Activated T-cell treated with anti-CD3 and anti-CD28 coated beads, Interleukin-2, amount 50 U/mL, for 24 hours (primary cell): ENCODE measurements around the gene ARHGAP26.
A peak's percentile ranks its signal among the peaks of the same experiment; 100 is the strongest.

Source experiments
- DNase-seq: peaks from one replicate; pipeline ENCODE4 v3.0.0-alpha.2; 2020
- H3K27ac Mint-ChIP-seq: 2 replicates; pipeline ENCODE4 v1.8.0; 2020; ENCODE audit warnings: mild to moderate bottlenecking, mixed read lengths
- H3K27me3 Mint-ChIP-seq: 2 replicates; pipeline ENCODE4 v1.8.0; 2020; ENCODE audit warnings: mixed read lengths
- H3K36me3 Mint-ChIP-seq: 2 replicates; pipeline ENCODE4 v1.8.0; 2020; ENCODE audit warnings: low read depth, mixed read lengths
- H3K4me1 Mint-ChIP-seq: 2 replicates; pipeline ENCODE4 v1.8.0; 2020; ENCODE audit warnings: low read depth, mixed read lengths
- H3K4me3 Mint-ChIP-seq: 2 replicates; pipeline ENCODE4 v1.8.0; 2020; ENCODE audit warnings: mild to moderate bottlenecking, moderate library complexity, mixed read lengths
- H3K9me3 Mint-ChIP-seq: 2 replicates; pipeline ENCODE4 v1.8.0; 2020; ENCODE audit warnings: mixed read lengths

Gene ARHGAP26

DNA sequence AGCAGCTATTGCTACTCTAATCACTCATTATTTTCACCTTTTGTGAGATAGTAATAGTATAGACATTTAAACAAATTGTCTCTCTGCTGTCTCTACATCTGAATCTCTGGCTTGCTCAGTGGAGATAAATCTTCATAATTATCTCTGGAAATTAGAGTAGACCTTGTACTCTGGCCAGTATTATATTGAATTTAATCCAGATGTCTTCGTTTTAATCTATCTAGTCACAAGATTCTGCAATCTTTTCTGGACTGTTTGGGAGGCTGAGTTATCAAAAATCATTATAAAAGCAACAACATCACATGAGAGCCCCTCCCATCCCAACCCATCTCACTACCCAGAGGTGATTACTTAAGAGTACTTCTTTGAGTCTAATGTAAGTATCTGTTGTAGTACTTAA is 19.0 kb downstream of the ARHGAP26 start:
- Mint-ChIP-seq H3K9me3 (no peaks in the 10 kb centered on the region), H3K27ac (no peak overlapping the region), H3K36me3 (peaks cover 2% of the 10 kb centered on the region), H3K27me3 (no peaks in the 10 kb centered on the region), H3K4me3 (no peak overlapping the region), H3K4me1 (peaks cover 37% of the 10 kb centered on the region)
- DNase-seq: no peak

DNA sequence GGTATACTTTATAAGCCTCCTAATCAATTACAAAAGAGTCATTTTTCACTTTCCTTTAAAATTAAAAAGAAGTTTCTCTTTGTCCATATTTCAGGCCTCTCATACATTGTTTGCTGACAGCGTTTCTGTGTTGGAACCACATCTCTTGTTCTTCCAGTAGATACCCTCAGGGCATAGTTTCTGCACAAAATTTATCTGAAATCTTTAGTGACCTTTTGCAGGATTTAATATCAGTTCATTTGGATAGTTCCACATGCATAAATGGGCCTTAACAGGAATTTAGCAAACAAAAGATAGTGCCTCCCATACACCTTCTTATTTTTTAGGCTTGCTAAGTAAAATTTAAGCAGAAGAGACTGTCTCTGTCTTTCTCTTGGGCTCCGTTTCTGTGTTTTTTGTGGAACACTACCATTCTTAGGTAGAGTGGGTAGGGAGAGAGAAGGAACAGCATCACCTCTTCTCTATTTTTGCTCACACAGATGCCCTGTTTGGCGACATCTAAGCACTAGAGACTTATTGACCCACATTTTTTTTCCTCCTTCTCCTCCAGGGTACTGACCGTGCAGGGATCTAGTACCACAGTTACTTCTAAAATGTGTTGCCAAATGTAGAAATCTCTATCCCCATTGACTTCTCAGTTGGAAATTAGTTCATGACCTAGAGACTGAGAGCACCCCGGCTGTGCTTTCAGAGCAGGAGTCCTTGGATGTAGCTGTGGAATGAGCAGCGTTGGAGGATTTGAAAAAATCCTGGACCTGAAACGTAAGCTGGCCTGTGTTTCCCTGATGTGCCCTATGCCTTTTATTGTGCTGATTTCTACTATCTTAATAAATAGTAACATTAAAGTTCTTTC is 22.1 kb downstream of the ARHGAP26 start:
- no peaks in the 10 kb centered on the region for H3K9me3 Mint-ChIP-seq
- no peaks in the 10 kb centered on the region for H3K36me3 Mint-ChIP-seq
- H3K4me1 Mint-ChIP-seq: peaks cover 41% of the 10 kb centered on the region
- no peaks in the 10 kb centered on the region for H3K27me3 Mint-ChIP-seq
- no peak overlapping the region for H3K27ac Mint-ChIP-seq
- DNase-seq: no peak
- no peak overlapping the region for H3K4me3 Mint-ChIP-seq

DNA sequence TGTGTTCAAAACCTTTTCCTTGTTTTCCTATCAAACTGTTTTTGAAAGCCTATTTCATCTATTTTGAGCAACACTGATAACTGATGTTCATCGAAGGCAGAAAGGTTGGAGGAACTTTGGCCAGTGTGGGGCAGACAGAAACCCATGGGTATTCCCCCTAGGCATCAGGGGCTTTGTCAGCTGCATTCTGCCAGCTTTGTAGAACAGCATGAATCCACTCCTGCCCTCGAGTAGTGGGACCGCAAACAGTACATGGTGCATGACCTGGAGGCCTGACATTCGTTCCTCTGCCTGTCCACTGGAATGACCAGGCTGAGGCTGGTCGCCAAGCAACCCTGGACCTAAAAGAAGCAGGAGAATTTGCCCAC is 22.7 kb downstream of the ARHGAP26 start:
- peaks cover 45% of the 10 kb centered on the region for H3K4me1 Mint-ChIP-seq
- no peak for DNase-seq
- H3K27me3 Mint-ChIP-seq: no peaks in the 10 kb centered on the region
- no peak overlapping the region for H3K4me3 Mint-ChIP-seq
- no peaks in the 10 kb centered on the region for H3K36me3 Mint-ChIP-seq
- H3K9me3 Mint-ChIP-seq: no peaks in the 10 kb centered on the region
- H3K27ac Mint-ChIP-seq: no peak overlapping the region

DNA sequence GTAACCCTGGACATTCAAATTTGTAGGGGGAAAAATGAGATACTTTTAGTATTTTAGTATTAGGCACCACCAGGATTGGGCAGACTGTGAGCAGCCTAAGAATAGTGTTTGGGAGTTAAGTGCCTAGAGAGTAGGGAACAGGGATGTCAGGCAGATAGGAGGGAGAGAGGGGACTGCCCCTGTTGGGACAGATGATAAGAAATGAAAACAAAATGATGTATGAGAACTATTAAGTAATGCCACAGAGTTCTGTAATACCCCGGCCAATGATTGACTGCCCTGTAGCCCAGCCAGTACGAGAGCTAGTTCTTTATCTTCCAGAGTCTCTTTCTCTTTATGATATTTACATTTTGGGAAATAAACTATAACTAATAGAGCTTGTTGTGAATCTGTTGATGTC is 24.4 kb downstream of the ARHGAP26 start:
- Mint-ChIP-seq H3K27me3 (no peaks in the 10 kb centered on the region), H3K36me3 (no peaks in the 10 kb centered on the region), H3K27ac (no peak overlapping the region), H3K4me3 (no peak overlapping the region), H3K4me1 (peaks cover 55% of the 10 kb centered on the region), H3K9me3 (no peaks in the 10 kb centered on the region)
- DNase-seq: no peak

DNA sequence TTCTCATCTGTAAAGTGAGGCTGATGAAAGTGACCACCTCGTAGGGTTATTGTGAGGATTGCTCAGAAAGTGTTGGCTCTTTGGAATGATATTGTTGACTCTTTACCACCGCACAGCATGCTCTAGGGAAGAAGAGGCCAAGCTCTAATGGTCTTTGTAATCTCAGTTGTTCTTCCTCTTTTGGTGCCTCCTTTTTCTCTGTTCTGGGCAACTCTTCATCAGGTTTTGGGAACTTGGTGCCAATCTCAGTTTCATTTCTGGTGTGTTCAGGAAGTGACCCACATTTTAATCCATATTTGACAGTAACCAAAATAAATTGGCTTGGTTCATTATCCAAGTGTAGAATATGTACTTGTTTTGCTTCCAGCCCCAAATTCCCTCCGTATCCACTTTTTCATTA is 25.1 kb downstream of the ARHGAP26 start:
- no peaks in the 10 kb centered on the region for H3K36me3 Mint-ChIP-seq
- DNase-seq: no peak
- H3K27me3 Mint-ChIP-seq: no peaks in the 10 kb centered on the region
- no peak overlapping the region for H3K4me3 Mint-ChIP-seq
- no peaks in the 10 kb centered on the region for H3K9me3 Mint-ChIP-seq
- no peak overlapping the region for H3K27ac Mint-ChIP-seq
- peaks cover 61% of the 10 kb centered on the region for H3K4me1 Mint-ChIP-seq

DNA sequence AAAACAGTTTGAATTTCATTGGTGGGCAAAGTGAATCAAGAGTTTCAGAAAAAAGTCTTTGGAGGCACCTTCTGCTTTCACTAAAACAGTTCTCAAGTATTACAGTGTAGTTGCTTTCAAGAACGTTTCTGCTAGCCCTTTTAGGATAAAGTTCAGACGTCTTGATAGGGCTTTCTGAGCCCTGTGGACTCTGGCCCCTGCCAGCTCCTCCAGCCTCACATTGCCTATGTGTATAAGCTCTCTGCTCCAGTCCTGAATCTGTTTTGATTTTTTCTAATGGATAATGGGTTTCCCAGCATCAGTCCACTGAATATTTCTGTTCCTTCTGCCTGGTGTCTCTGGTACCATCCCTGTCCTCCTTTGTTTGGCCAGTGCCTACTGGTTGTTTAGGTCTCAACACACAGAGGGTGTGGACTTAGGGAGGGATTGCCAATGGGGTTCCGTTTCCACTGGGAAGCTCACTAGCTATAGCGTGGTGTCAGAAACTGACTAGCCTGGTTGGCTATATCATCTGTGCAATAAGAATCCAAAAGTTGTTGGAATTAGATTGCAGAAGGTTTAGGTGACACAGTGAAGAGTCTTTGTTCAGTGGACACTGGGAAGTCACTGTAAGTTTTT is 26.4 kb downstream of the ARHGAP26 start:
- Mint-ChIP-seq H3K4me1 (peaks cover 75% of the 10 kb centered on the region), H3K9me3 (no peaks in the 10 kb centered on the region), H3K27me3 (no peaks in the 10 kb centered on the region), H3K36me3 (no peaks in the 10 kb centered on the region), H3K4me3 (no peak overlapping the region), H3K27ac (peak overlapping the region; percentile 4)
- DNase-seq: no peak

DNA sequence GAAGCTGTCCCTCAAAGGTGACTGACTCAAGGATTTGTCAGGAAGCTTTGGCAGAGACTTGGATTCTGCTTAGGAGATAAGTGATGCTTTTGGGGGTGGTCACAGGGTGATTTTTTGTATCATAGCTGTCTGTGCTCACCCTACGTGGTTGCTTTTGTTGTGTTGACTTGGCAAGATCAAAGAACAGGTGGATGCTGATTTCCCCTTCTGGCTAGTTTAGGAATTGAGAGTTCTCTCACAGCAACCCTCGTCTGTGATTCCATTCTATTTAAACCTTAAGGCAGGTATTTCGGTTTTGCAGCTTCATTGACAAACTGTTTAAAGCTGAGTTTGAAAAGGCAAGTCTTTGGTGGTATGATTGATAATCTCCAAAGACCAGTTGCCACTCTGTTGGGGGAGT is 27.2 kb downstream of the ARHGAP26 start:
- no peaks in the 10 kb centered on the region for H3K9me3 Mint-ChIP-seq
- DNase-seq: no peak
- peaks cover 81% of the 10 kb centered on the region for H3K4me1 Mint-ChIP-seq
- no peaks in the 10 kb centered on the region for H3K36me3 Mint-ChIP-seq
- peak overlapping the region; percentile 98 for H3K27ac Mint-ChIP-seq
- H3K4me3 Mint-ChIP-seq: no peak overlapping the region
- no peaks in the 10 kb centered on the region for H3K27me3 Mint-ChIP-seq

DNA sequence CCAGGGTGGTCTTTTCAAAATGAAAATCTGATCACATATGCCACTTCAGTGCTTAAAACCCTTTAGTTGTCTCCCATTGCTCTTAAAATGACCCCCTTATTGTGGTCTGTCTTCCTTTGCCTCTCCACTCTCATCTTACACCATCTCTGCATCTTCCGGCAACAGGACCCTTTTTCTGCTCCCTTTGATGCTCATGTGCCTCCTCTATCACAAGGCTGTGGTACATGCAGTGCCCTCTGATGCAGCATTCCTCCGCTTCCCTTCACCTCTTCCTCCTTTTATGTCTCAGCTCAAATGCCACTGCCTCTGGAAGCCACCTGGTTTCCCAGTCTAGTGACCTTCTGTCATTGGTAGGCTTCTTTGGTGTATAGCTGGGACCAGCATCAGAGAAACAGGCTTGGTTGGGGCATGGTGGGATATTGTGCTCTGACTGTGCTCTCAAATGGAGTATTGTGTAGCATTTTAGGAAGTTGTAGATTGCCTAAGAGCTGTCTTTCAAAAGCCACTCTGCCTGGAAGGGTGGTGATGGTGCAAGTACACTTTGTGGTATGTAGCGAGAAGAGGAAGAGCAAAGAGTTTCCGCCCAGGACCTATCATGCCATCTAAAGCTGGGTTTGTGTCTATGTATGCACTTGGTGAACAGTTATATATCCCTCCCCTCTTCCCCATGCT is 28.1 kb downstream of the ARHGAP26 start:
- no peak for DNase-seq
- Mint-ChIP-seq H3K4me3 (peak overlapping the region; percentile 30), H3K4me1 (peaks cover 82% of the 10 kb centered on the region), H3K27ac (peak overlapping the region; percentile 98), H3K27me3 (no peaks in the 10 kb centered on the region), H3K9me3 (no peaks in the 10 kb centered on the region), H3K36me3 (no peaks in the 10 kb centered on the region)

DNA sequence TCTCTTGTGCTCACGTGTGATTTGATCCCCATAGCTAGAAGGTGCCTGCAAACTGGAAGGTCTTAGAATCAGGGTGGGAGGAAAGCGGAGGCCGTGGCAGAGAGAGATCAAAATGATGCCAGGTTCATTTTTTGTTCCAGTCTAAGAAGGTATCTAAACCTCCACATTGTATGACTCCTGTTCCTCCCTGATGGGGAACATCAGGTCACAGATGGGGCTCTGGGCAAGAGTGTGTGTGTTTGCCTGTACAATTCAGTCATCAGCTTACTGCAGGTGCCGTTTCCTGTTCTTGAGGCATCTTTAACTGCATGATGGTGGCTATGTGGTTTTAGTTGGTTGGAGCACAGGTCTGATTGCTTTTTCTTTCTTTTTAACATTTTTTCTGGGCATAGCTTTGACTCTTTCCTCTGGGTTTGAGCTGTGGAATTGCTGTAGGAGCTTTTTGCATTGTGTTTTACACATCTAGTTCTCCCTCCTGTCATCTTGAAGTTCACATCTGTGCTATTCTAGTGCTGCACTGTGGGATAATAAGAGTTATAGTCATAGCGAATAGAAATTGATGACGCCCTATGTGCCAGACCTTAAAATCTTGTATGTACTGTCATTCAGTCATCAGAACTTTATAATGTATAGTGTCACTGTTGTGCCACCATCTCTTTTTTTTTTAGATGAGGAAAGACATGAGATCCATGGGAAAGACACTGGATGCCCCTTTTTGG is 30.8 kb downstream of the ARHGAP26 start:
- Mint-ChIP-seq H3K36me3 (no peaks in the 10 kb centered on the region), H3K4me1 (peaks cover 73% of the 10 kb centered on the region), H3K4me3 (peak overlapping the region; percentile 77), H3K27me3 (no peaks in the 10 kb centered on the region), H3K27ac (peak overlapping the region; percentile 98), H3K9me3 (no peaks in the 10 kb centered on the region)
- peak; percentile 51 for DNase-seq

DNA sequence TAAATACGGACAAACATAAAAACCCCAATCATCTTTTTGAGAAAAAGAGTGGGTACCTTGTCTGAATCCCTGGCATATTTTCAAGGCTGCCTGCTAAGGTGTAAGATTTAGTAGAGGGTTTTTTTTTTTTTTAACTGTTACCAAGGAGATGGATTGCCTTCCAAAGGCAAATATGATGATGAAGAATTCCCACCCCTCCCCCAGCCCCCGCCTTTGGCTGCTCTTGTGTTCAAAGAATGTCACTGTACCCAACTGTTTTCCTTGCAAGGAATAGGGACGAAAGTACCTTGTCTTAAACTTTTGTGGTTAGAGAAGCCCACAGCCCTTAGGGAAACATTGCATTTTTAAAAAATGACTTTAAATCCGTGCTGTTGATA is 31.3 kb downstream of the ARHGAP26 start:
- Mint-ChIP-seq H3K4me3 (peak overlapping the region; percentile 77), H3K9me3 (no peaks in the 10 kb centered on the region), H3K4me1 (peaks cover 68% of the 10 kb centered on the region), H3K27ac (peak overlapping the region; percentile 98), H3K36me3 (no peaks in the 10 kb centered on the region), H3K27me3 (no peaks in the 10 kb centered on the region)
- no peak for DNase-seq

DNA sequence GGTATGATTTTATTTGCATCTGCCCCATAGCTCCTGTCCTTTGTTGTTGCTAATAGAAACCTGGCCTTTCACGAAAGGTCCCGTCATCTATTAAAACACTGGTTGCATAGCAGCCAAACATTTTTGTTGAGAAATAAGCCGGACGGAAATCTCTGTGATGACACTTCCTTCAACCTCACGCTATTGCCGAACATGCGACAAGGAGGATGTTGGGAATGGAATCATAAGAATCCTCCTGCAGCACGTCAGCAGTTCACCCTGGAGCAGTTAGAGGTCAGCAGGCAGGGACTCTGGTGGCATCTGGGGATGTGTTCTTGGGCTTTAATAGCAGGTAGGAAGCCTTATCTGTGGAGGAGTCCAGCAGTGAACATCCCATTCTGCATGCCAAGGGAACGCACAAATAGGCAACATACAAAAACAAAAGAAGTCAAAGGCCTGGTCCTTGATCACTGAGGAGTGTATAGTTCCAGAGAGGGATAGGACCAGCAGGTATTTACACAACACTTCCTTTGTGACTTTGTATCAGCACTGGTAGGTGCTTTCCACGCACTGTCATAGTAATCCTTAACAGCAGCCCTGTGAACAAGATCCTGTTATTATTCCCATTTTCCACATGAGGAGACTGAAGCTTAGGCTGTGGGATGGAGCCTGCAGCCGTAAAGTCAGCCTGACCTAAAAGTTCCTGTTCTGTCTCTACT is 33.4 kb downstream of the ARHGAP26 start:
- Mint-ChIP-seq H3K36me3 (no peaks in the 10 kb centered on the region), H3K9me3 (no peaks in the 10 kb centered on the region), H3K4me1 (peaks cover 51% of the 10 kb centered on the region), H3K4me3 (no peak overlapping the region), H3K27me3 (no peaks in the 10 kb centered on the region), H3K27ac (no peak overlapping the region)
- DNase-seq: no peak

DNA sequence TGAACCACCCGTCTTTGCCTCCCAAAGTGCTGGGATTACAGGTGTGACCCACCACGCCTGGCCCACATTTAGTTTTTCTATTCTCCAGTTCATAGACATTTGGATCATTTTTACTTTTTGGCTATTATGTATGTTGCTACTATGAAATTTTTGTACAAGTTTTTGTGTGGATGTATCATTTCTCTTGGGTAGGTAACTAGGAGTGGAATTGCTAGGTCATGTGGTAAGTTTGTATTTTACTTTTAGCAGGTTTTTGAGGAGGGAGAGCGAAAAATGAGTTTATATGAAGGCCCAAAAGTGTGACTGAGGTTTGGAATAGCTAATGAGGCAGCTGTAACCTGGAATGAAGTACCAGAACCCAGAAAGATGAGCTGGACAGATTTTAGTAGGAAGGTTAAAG is 35.2 kb downstream of the ARHGAP26 start:
- H3K36me3 Mint-ChIP-seq: no peaks in the 10 kb centered on the region
- H3K4me3 Mint-ChIP-seq: no peak overlapping the region
- DNase-seq: no peak
- no peak overlapping the region for H3K27ac Mint-ChIP-seq
- peaks cover 44% of the 10 kb centered on the region for H3K4me1 Mint-ChIP-seq
- no peaks in the 10 kb centered on the region for H3K27me3 Mint-ChIP-seq
- H3K9me3 Mint-ChIP-seq: no peaks in the 10 kb centered on the region

DNA sequence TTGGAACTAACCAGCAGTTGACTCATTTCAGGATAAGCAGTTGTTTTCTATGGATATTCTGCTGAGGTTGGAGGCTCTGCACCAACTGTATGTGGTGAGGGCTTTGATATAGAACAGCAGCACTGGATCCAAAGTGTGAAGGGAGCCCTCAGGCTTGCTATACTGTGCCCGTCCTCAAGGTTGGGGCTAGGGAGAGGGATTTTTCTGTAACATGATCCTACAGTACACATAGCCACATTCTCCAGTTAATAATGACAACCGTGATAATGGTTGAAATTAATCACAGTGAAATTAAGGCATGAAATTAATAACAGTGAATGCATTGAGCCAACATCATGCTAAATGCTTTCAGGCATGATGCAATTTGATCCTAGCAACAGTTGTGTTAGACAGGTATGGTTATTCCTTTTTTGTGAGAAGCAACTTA is 36.7 kb downstream of the ARHGAP26 start:
- DNase-seq: no peak
- H3K4me3 Mint-ChIP-seq: no peak overlapping the region
- no peaks in the 10 kb centered on the region for H3K9me3 Mint-ChIP-seq
- H3K27ac Mint-ChIP-seq: no peak overlapping the region
- H3K4me1 Mint-ChIP-seq: peaks cover 34% of the 10 kb centered on the region
- H3K27me3 Mint-ChIP-seq: no peaks in the 10 kb centered on the region
- no peaks in the 10 kb centered on the region for H3K36me3 Mint-ChIP-seq

DNA sequence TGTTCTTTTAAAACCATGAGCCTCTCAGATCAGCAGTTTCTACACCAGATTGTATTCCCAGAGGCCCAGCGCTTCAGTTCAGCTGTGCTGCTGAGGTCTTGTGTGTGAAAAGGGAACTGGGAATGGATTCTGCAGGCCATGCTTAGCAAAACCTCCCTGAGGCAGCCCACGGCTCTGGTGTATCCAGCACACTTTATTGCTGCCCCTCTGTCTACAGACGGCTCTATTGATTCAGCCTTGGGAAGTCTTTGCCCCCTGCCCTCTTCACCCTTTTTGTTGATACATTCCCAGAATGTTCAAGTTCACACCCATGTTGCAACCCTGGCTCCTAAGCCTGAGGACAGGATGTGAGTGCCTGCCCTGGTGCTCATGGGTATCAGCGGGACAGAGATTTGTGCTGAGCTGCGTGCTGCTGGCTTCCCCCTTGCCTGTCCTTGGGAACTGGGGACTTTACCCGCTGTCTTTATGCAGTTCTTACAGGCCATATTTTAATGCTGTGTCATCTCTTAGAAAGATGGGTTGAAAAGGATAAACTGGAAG is 37.3 kb downstream of the ARHGAP26 start:
- Mint-ChIP-seq H3K27ac (no peak overlapping the region), H3K27me3 (no peaks in the 10 kb centered on the region), H3K4me3 (no peak overlapping the region), H3K9me3 (no peaks in the 10 kb centered on the region), H3K36me3 (no peaks in the 10 kb centered on the region), H3K4me1 (peaks cover 31% of the 10 kb centered on the region)
- DNase-seq: no peak
